RWPE1 (cell line): Measurements from ENCODE around the gene LAMA4.
A peak's percentile ranks its signal among the peaks of the same experiment; 100 is the strongest.

Experiments
- CTCF ChIA-PET: fragments of 350-600 bp; sonication (Branson Sonifier 250); formaldehyde crosslinking; extraction: SDS; loops from one replicate; lab custom pipeline; 2021; lab: Yijun Ruan, JAX
- POLR2A ChIA-PET: fragments of 400-600 bp; formaldehyde crosslinking; extraction: SDS; loops from one replicate; lab custom pipeline; 2020; ENCODE audit warnings: antibody characterized with exemption; ENCODE audit not compliant: low non-redundant PET; lab: Yijun Ruan, JAX
- DNase-seq: peaks from one replicate; pipeline ENCODE4 v3.0.0; 2012; ENCODE audit warnings: low spot score
- H3K27ac ChIP-seq: fragments of 450-650 bp; 2 replicates; pipeline ENCODE4 v1.5.1; 2017
- CTCF ChIP-seq: fragments of 450-650 bp; conservative IDR thresholded peaks from 2 replicates; pipeline ENCODE4 v1.5.1; 2017; ENCODE audit warnings: low read depth, mild to moderate bottlenecking

The LAMA4 gene

GRCh38 chr6:112128208-112128607, 126.2 kb downstream of the LAMA4 start:
- CTCF ChIA-PET, result no interaction called here
- DNase-seq, result no peak
- no peak overlapping the region for H3K27ac ChIP-seq
- POLR2A ChIA-PET, result no interaction called here
- TF ChIP-seq CTCF, result no peak

- no peak for DNase-seq
- no peak for TF ChIP-seq CTCF
- no peak overlapping the region for H3K27ac ChIP-seq
- POLR2A ChIA-PET, result no interaction called here
- CTCF ChIA-PET, result interaction anchor here (0.5 to 0.7 kb wide), 2 partner anchors 15 to 82 kb away, joined by 3 to 6 read pairs; no protein-coding TSS in a partner anchor
These were observed 130.4 kb downstream of the LAMA4 start for GRCh38 chr6:112123982-112124381.

- no peak overlapping the region for H3K27ac ChIP-seq
- CTCF ChIA-PET, result interaction anchor here (0.6 kb wide), 1 partner anchor 40 kb away, joined by 3 read pairs; no protein-coding TSS in a partner anchor
- no peak for TF ChIP-seq CTCF
- no peak for DNase-seq
- POLR2A ChIA-PET, result no interaction called here
These were observed 131.6 kb downstream of the LAMA4 start for GRCh38 chr6:112122756-112123155.

- CTCF ChIA-PET, result no interaction called here
- no peak for DNase-seq
- POLR2A ChIA-PET, result no interaction called here
- H3K27ac ChIP-seq, result no peak overlapping the region
- TF ChIP-seq CTCF, result no peak
These were observed 136.3 kb downstream of the LAMA4 start for GRCh38 chr6:112118034-112118433.

- CTCF ChIA-PET, result no interaction called here
- H3K27ac ChIP-seq, result no peak overlapping the region
- TF ChIP-seq CTCF, result no peak
- POLR2A ChIA-PET, result no interaction called here
- DNase-seq, result peak; percentile 70
These were observed 136.8 kb downstream of the LAMA4 start for GRCh38 chr6:112117554-112117953.

GRCh38 chr6:112116221-112116620, 138.1 kb downstream of the LAMA4 start:
- DNase-seq, result no peak
- CTCF ChIA-PET, result interaction anchor here (0.7 kb wide), 1 partner anchor 189 kb away, joined by 4 read pairs; no protein-coding TSS in a partner anchor
- no peak for TF ChIP-seq CTCF
- POLR2A ChIA-PET, result no interaction called here
- no peak overlapping the region for H3K27ac ChIP-seq
